ENCODE results near the gene CLSTN2. TPM values are rescaled to one million over a fixed set of nuclear protein-coding genes. Genes with fewer than 3 reads are reported as not detected.

Gene CLSTN2
- total and polyA plus RNA-seq, 2 of the 8 experiments (the other 6 are each of a cell fraction or from before 2014, with no cell fraction given), result 0.39 to 0.52 TPM

- 67% methylated on average over 3 of the region's 3 CpGs; no CpG with 5 or more reads in 1 of the 2 experiments for WGBS, 2 experiments (ENCODE audit: extremely low coverage in 1 of 2, insufficient coverage in 1 of 2, insufficient read length in 1 of 2, insufficient replicate concordance in 2 of 2, low coverage in 1 of 2, low lambda C conversion rate in 2 of 2, missing lambda C conversion rate in 1 of 2)
- Histone ChIP-seq H3K18ac (ENCODE audit: extremely low read depth, low read length) (no peak overlapping the region), H3K27ac (ENCODE audit: low read depth, low read length) (no peak overlapping the region), H3K9ac (replicated peaks in 1 of 4; ENCODE audit: extremely low read depth in 1 of 4, low read depth in 3 of 4, low read length in 3 of 4) (no peak overlapping the region), H2BK120ac (replicated peaks; ENCODE audit: low read depth, low read length) (no peak overlapping the region), H2BK5ac (ENCODE audit: low read depth, low read length) (no peak overlapping the region), H3K4ac (replicated peaks; ENCODE audit: insufficient read length, low read depth, low read length) (no peak overlapping the region), H3K79me2 (ENCODE audit: control insufficient read depth in 1 of 2, insufficient read depth in 2 of 2, low read length in 2 of 2) (no peaks in the 10 kb centered on the region), H3K79me1 (ENCODE audit: low read depth, low read length) (no peaks in the 10 kb centered on the region), H4K8ac (ENCODE audit: extremely low read depth, insufficient read depth, low read length) (no peak overlapping the region), H2AK5ac (ENCODE audit: low read depth, low read length) (no peak overlapping the region), H3K36me3 (ENCODE audit: control insufficient read depth in 2 of 4, insufficient read depth in 4 of 4, low read length in 3 of 4) (no peaks in the 10 kb centered on the region), H3K4me2 (ENCODE audit: insufficient read depth in 1 of 2, low read depth in 2 of 2, low read length in 2 of 2) (no peak overlapping the region), H4K5ac (ENCODE audit: insufficient read length, low read depth, low read length) (no peak overlapping the region), H3K14ac (ENCODE audit: insufficient read length) (no peak overlapping the region), H4K20me1 (replicated peaks in 1 of 2; ENCODE audit: control insufficient read depth in 1 of 2, insufficient read depth in 2 of 2, low read length in 2 of 2) (peaks cover 0 to 2% of the 10 kb centered on the region in 2 experiments), H3K4me3 (ENCODE audit: extremely low read depth in 1 of 4, insufficient read depth in 2 of 4, low read depth in 3 of 4, low read length in 4 of 4) (no peak overlapping the region), H2BK20ac (ENCODE audit: low read length) (no peak overlapping the region), H3K27me3 (replicated peaks in 1 of 4; ENCODE audit: control insufficient read depth in 3 of 4, extremely low read depth in 1 of 4, insufficient read depth in 3 of 4, low read length in 3 of 4) (no peaks in the 10 kb centered on the region), H4K91ac (replicated peaks; ENCODE audit: insufficient read length, low read length) (no peak overlapping the region), H3K23ac (ENCODE audit: insufficient read length) (no peak overlapping the region), H2AFZ (ENCODE audit: low read length) (no peak overlapping the region), H3K56ac (replicated peaks; ENCODE audit: insufficient read length, low read depth, low read length) (no peak overlapping the region), H3K9me3 (ENCODE audit: insufficient read depth in 2 of 2, low read depth in 1 of 2, low read length in 1 of 2) (no peaks in the 10 kb centered on the region), H3K23me2 (ENCODE audit: low read depth, low read length) (no peaks in the 10 kb centered on the region), H2BK15ac (ENCODE audit: low read length) (no peak overlapping the region), H3K4me1 (replicated peaks in 1 of 4; ENCODE audit: control insufficient read depth in 3 of 4, insufficient read depth in 4 of 4, low read length in 3 of 4) (no peaks in the 10 kb centered on the region), H2BK12ac (ENCODE audit: low read depth, low read length) (no peak overlapping the region)
- TF ChIP-seq YY1 (IDR thresholded peaks at IDR 0.05; ENCODE audit: low read depth, low read length) (no peak), POLR2AphosphoS5 (IDR thresholded peaks at IDR 0.05; ENCODE audit: low read depth, low read length) (no peak), EP300 (IDR thresholded peaks at IDR 0.05; ENCODE audit: borderline replicate concordance in 1 of 2, low read depth in 2 of 2, low read length in 2 of 2) (no peak), SRF (IDR thresholded peaks at IDR 0.05; ENCODE audit: low read depth, low read length) (no peak), BCL11A (IDR thresholded peaks at IDR 0.05; ENCODE audit: low read depth in 2 of 2, low read length in 2 of 2) (no peak), MAFK (IDR thresholded peaks at IDR 0.05; ENCODE audit: low read depth, low read length) (no peak), RFX5 (IDR thresholded peaks at IDR 0.05; ENCODE audit: borderline replicate concordance, low read depth, low read length) (no peak), HDAC2 (IDR thresholded peaks at IDR 0.05; ENCODE audit: borderline replicate concordance in 1 of 2, low read depth in 2 of 2, low read length in 2 of 2) (no peak), USF2 (IDR thresholded peaks at IDR 0.05; ENCODE audit: low read length) (no peak), CREB1 (IDR thresholded peaks at IDR 0.05) (no peak), ASH2L (IDR thresholded peaks at IDR 0.05; ENCODE audit: low read length) (no peak), CBX5 (IDR thresholded peaks at IDR 0.05; ENCODE audit: low read depth, low read length) (no peak), KDM4A (IDR thresholded peaks at IDR 0.05; ENCODE audit: low read depth, low read length, severe bottlenecking) (no peak)
- FAIRE-seq, result no peak
- peak in 1 of 2 experiments; percentile 7 for DNase-seq (ENCODE audit: low read depth in 1 of 2, low spot score in 2 of 2)
- ChIA-PET POLR2A (ENCODE audit: partially characterized antibody) (no interaction called here), CTCF (ENCODE audit: partially characterized antibody) (interaction anchor here (0.9 to 1.1 kb wide), 2 partner anchors 12 to 58 kb away, joined by 4 read pairs; no protein-coding TSS in a partner anchor)
These were observed 59.9 kb downstream of the CLSTN2 start for GRCh38 chr3:139994891-139995290.

Data from H1 (cell line).